ENCODE data around the gene CCR4. TPM values are rescaled to one million over a fixed set of nuclear protein-coding genes. Genes with fewer than 3 reads are reported as not detected.

CCR4 gene
- polyA plus RNA-seq = not detected in 2 replicates

DNA sequence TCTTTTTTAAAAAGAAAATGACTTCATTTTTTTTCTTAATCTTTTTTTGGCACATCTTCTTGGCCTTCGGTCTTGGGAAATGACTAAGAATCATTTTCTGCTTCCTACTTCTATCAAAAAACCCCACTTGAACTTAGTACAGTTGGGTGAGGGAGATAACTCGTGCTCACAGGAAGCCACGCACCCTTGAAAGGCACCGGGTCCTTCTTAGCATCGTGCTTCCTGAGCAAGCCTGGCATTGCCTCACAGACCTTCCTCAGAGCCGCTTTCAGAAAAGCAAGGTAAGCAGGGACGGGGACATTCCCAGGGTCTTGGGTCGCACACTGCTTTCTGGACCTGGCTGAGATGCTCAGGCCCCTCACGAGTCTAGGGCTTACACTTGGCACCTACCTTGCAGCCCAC is at the start of gene CCR4:
TSS of gene CCR4 (plus strand) at position 235 of the 402 bp plus-strand sequence. CDS start 1,779 bp downstream, outside the sequence.

Other genes with a start within 250 kb of the CCR4 start
- gene TRIM71, start 133.6 kb upstream of the CCR4 start, polyA plus RNA-seq = 0.27 TPM in 1 of 2 replicates, not detected in the other
- 38.8 and 67.9 TPM in 2 replicates for gene GLB1, start 145.5 kb downstream of the CCR4 start, polyA plus RNA-seq
- gene TMPPE, start 145.5 kb downstream of the CCR4 start, polyA plus RNA-seq = 0.87 and 2.3 TPM in 2 replicates
- 12.5 and 14.7 TPM in 2 replicates for gene CRTAP, start 162.4 kb downstream of the CCR4 start, polyA plus RNA-seq

Measured in Purkinje cell (primary cell).